Nucleus accumbens (tissue), 56 donors: ENCODE measurements around the gene GGA2.
A peak's percentile ranks its signal among the peaks of the same experiment; 100 is the strongest.

Source experiments
- DNase-seq, 56 donors: peaks; one replicate each; lab custom pipeline; 2025; lab: John Stamatoyannopoulos, UW

Gene GGA2

GRCh38 chr16:23432176-23433128, 77.8 kb downstream of the GGA2 start:
- no peak for DNase-seq

GRCh38 chr16:23428351-23428750, 81.9 kb downstream of the GGA2 start:
- DNase-seq: peak in 1 of 56 donors; percentile 13

GRCh38 chr16:23424292-23424958, 85.9 kb downstream of the GGA2 start:
- DNase-seq: no peak

GRCh38 chr16:23423496-23424049, 86.7 kb downstream of the GGA2 start:
- DNase-seq: peak in 5 of 56 donors; percentile 1 to 37 (median 23)

- DNase-seq: no peak
Observed at GRCh38 chr16:23420011-23420410, 90.3 kb downstream of the GGA2 start.

- no peak for DNase-seq
Observed at GRCh38 chr16:23416816-23417215, 93.5 kb downstream of the GGA2 start.

- no peak for DNase-seq
Observed at GRCh38 chr16:23414731-23415130, 95.6 kb downstream of the GGA2 start.
